ENCODE measurements around the gene VGLL4.

The VGLL4 gene

DNA sequence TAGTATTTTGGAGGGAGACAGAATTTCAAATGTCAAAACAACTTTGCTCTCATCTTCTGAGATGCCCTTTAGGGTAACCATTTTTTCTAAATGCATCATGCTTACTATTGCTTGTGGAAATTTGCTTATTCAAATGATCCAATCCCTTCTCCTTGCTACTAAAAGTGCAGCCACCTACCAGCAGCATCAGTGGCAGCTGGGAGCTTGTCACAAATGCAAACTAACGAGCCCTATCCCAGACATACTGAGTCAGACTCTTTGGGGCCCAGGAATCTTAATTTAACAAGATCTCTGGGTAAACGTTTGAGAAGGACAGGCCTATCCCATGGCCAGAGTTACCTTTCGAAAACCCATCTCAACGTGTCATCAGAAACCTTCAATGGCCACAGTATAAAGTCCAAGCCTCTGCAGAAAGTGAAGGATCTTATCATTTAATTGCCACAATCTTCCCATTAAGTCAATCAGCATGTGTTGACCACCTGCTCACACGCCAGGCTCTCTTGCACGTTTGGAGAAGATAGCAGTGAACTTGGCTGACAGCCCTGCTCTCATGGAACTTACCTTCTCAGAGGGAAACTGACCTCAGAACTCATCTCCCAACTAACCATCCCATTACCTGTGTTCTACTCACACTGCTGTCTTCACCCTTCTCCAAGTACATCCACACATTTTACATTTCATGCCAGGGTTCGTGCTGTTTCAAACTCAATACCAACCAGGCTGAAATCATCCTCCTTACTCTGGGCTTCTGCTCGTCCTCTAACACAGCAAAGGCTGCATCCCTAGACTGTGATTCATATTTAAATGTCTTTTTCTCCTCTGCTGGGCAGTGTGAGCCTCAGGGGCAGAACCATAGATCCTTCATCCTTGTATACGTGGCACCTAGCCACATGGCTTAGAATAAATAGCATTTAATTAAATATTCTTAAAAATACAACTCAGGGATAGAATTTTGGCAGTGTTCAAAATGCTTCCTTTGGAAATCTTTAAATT lies 24.8 kb upstream of the VGLL4 start:
- WGBS (ENCODE audit: insufficient coverage, insufficient read length), result no CpG with 5 or more reads among the region's 9 CpGs
- no peaks in the 10 kb centered on the region for H3K4me1 ChIP-seq (ENCODE audit: control insufficient read depth, insufficient read depth, low read length)
- H3K27me3 ChIP-seq (ENCODE audit: control insufficient read depth, insufficient read depth, low read length), result no peaks in the 10 kb centered on the region
- no peak overlapping the region for H3K4me3 ChIP-seq (ENCODE audit: low read length)
- no peaks in the 10 kb centered on the region for H3K36me3 ChIP-seq (ENCODE audit: control insufficient read depth, insufficient read depth, low read length)
- no peak for DNase-seq (ENCODE audit: low read depth, low spot score)
- no peaks in the 10 kb centered on the region for H3K9me3 ChIP-seq (ENCODE audit: control insufficient read depth, insufficient read depth, low read length)
- no peak overlapping the region for H3K27ac ChIP-seq (ENCODE audit: low read length)

DNA sequence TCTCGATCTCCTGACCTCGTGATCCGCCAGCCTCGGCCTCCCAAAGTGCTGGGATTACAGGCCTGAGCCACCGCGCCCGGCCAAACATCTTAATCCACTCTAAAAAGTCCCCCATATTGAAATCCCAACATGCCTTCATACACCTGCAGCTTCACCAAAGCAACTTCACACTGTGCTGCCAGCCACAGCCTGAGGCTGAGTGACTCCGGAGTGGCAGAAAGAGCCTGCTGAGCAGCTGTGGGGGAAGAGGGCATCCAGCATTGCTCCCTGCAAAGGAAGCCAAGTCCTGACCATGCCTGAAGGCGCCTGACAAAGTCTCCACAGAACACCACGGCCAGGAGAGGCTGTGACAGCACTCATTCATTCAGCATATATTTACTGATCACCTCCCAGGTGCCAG lies 21.6 kb upstream of the VGLL4 start:
- no peak overlapping the region for H3K27ac ChIP-seq (ENCODE audit: low read length)
- no peaks in the 10 kb centered on the region for H3K36me3 ChIP-seq (ENCODE audit: control insufficient read depth, insufficient read depth, low read length)
- no peaks in the 10 kb centered on the region for H3K9me3 ChIP-seq (ENCODE audit: control insufficient read depth, insufficient read depth, low read length)
- H3K4me3 ChIP-seq (ENCODE audit: low read length), result no peak overlapping the region
- H3K4me1 ChIP-seq (ENCODE audit: control insufficient read depth, insufficient read depth, low read length), result no peaks in the 10 kb centered on the region
- no CpG with 5 or more reads among the region's 10 CpGs for WGBS (ENCODE audit: insufficient coverage, insufficient read length)
- H3K27me3 ChIP-seq (ENCODE audit: control insufficient read depth, insufficient read depth, low read length), result no peaks in the 10 kb centered on the region
- no peak for DNase-seq (ENCODE audit: low read depth, low spot score)

DNA sequence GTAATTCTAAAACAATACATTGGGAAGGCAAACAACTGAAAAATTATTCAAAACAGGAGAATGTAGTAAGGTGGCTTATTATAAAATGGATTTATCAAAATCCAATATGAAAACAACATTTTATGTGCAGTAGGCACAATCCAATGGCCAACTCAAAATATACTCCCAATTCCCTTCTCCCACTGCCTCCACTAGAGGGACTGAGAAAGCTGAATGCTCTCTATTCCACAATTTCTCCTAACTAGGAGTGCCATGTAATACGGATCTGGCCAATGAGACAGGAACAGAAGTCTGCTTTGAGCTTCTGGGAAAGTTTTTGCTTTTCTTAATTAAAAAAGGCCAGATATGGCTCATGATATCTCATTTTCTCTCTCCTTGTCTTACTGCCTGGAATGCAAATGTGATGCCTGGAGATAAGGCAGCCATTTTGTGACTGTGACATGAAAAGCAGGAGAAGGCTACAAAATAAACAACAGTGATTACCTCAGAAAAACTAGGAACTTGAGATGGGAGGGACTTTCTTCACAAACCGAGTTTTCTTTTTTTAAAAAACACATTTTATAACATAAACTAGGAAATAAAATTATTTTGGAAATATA lies 18.8 kb upstream of the VGLL4 start:
- WGBS (ENCODE audit: insufficient coverage, insufficient read length), result no CpG with 5 or more reads among the region's 2 CpGs
- DNase-seq (ENCODE audit: low read depth, low spot score), result no peak
- Histone ChIP-seq H3K36me3 (ENCODE audit: control insufficient read depth, insufficient read depth, low read length) (no peaks in the 10 kb centered on the region), H3K27ac (ENCODE audit: low read length) (no peak overlapping the region), H3K4me3 (ENCODE audit: low read length) (no peak overlapping the region), H3K9me3 (ENCODE audit: control insufficient read depth, insufficient read depth, low read length) (no peaks in the 10 kb centered on the region), H3K27me3 (ENCODE audit: control insufficient read depth, insufficient read depth, low read length) (no peaks in the 10 kb centered on the region), H3K4me1 (ENCODE audit: control insufficient read depth, insufficient read depth, low read length) (no peaks in the 10 kb centered on the region)

DNA sequence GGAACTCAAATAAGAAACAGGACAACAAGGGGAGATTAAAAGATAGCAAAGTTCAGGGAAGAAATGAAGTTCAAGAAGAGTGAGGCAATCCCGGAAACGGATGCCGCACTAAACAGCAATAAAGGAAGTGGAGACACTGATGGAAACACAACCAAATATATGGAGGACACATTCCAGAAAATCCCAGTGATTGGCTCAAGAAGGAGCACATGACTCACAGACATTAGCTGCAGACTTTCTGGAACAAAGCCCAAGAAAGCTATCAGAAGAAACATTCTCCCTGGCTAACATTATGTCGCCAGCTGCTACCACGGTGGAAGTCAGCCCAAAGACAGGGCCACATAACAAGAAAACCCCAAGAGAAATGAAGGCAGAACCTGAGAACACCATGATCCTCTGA lies 18.1 kb upstream of the VGLL4 start:
- H3K4me3 ChIP-seq (ENCODE audit: low read length), result no peak overlapping the region
- H3K27ac ChIP-seq (ENCODE audit: low read length), result no peak overlapping the region
- no CpG with 5 or more reads among the region's 5 CpGs for WGBS (ENCODE audit: insufficient coverage, insufficient read length)
- no peaks in the 10 kb centered on the region for H3K27me3 ChIP-seq (ENCODE audit: control insufficient read depth, insufficient read depth, low read length)
- H3K4me1 ChIP-seq (ENCODE audit: control insufficient read depth, insufficient read depth, low read length), result no peaks in the 10 kb centered on the region
- DNase-seq (ENCODE audit: low read depth, low spot score), result no peak
- no peaks in the 10 kb centered on the region for H3K9me3 ChIP-seq (ENCODE audit: control insufficient read depth, insufficient read depth, low read length)
- no peaks in the 10 kb centered on the region for H3K36me3 ChIP-seq (ENCODE audit: control insufficient read depth, insufficient read depth, low read length)

DNA sequence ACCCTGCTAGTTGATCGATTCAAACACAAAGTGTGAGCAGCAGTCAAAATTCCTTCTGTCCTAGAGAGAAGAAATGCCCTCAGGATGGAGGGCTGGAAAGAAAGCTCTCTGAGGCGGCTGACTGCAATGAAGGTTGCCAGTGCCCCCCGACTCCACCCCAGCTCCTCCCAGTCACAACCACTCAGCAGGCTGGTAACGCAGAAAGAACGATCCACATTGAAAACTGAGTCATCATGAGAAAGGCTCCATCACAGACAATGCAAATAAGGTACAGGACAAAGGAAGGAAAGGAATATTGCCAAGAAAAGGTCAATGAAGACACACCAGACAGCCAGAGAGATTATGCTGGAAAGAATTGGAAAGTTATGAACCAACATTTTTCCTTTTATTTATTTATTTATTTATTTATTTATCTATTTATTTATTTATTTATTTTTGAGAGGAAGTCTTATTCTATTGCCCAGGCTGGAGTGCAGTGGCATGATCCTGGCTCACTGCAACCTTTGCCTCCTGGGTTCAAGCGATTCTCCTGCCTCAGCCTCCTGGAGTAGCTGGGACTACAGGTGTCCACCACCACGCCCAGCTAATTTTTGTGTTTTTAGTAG lies 17.4 kb upstream of the VGLL4 start:
- whole genome bisulfite sequencing (ENCODE audit: insufficient coverage, insufficient read length), result no CpG with 5 or more reads among the region's 7 CpGs
- Histone ChIP-seq H3K4me1 (ENCODE audit: control insufficient read depth, insufficient read depth, low read length) (no peaks in the 10 kb centered on the region), H3K4me3 (ENCODE audit: low read length) (no peak overlapping the region), H3K27me3 (ENCODE audit: control insufficient read depth, insufficient read depth, low read length) (no peaks in the 10 kb centered on the region), H3K9me3 (ENCODE audit: control insufficient read depth, insufficient read depth, low read length) (no peaks in the 10 kb centered on the region), H3K36me3 (ENCODE audit: control insufficient read depth, insufficient read depth, low read length) (no peaks in the 10 kb centered on the region), H3K27ac (ENCODE audit: low read length) (no peak overlapping the region)
- no peak for DNase-seq (ENCODE audit: low read depth, low spot score)

DNA sequence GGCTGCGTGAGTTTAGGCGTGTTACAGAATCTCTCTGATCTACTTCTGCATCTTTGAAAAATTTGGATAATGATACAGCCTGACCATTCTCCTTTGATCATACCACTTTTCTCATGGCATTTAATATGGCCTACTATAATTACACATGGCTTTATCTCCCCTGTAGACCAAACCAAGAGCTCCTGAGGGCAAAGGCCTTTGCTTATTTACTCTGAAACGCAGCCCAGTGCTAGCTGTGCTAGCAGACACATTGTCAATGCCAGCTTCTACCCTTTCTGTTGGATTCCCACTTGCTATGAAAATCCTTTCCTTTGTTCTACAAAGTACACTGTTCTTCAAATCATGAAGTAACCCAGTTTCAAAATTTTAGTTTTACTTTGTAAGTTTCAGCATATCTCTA lies 16.5 kb upstream of the VGLL4 start:
- no peak for DNase-seq (ENCODE audit: low read depth, low spot score)
- no peak overlapping the region for H3K27ac ChIP-seq (ENCODE audit: low read length)
- no peak overlapping the region for H3K4me3 ChIP-seq (ENCODE audit: low read length)
- no peaks in the 10 kb centered on the region for H3K9me3 ChIP-seq (ENCODE audit: control insufficient read depth, insufficient read depth, low read length)
- H3K27me3 ChIP-seq (ENCODE audit: control insufficient read depth, insufficient read depth, low read length), result no peaks in the 10 kb centered on the region
- H3K4me1 ChIP-seq (ENCODE audit: control insufficient read depth, insufficient read depth, low read length), result no peaks in the 10 kb centered on the region
- no peaks in the 10 kb centered on the region for H3K36me3 ChIP-seq (ENCODE audit: control insufficient read depth, insufficient read depth, low read length)
- no CpG with 5 or more reads among the region's 3 CpGs for WGBS (ENCODE audit: insufficient coverage, insufficient read length)

DNA sequence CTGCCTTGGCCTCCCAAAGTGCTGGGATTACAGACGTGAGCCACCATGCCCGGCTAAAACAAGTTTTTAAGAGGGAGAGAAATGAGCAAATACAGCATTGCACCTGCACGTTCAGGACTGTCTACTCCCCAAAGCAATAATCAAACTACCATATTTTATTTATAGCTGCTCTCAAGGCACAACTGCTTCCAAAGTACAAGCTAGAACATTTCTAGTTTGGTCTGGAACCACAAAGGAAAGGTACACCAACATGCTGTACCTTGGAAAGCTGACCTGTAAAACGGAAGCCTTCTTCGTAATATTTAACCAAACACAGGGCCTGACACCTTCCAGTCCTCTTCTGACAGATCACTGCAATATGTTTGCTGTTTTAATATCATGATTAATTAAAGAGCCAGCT lies 14.5 kb upstream of the VGLL4 start:
- Histone ChIP-seq H3K4me1 (ENCODE audit: control insufficient read depth, insufficient read depth, low read length) (no peaks in the 10 kb centered on the region), H3K27me3 (ENCODE audit: control insufficient read depth, insufficient read depth, low read length) (no peaks in the 10 kb centered on the region), H3K27ac (ENCODE audit: low read length) (no peak overlapping the region), H3K9me3 (ENCODE audit: control insufficient read depth, insufficient read depth, low read length) (no peaks in the 10 kb centered on the region), H3K36me3 (ENCODE audit: control insufficient read depth, insufficient read depth, low read length) (no peaks in the 10 kb centered on the region), H3K4me3 (ENCODE audit: low read length) (no peak overlapping the region)
- WGBS (ENCODE audit: insufficient coverage, insufficient read length), result no CpG with 5 or more reads among the region's 5 CpGs
- no peak for DNase-seq (ENCODE audit: low read depth, low spot score)

DNA sequence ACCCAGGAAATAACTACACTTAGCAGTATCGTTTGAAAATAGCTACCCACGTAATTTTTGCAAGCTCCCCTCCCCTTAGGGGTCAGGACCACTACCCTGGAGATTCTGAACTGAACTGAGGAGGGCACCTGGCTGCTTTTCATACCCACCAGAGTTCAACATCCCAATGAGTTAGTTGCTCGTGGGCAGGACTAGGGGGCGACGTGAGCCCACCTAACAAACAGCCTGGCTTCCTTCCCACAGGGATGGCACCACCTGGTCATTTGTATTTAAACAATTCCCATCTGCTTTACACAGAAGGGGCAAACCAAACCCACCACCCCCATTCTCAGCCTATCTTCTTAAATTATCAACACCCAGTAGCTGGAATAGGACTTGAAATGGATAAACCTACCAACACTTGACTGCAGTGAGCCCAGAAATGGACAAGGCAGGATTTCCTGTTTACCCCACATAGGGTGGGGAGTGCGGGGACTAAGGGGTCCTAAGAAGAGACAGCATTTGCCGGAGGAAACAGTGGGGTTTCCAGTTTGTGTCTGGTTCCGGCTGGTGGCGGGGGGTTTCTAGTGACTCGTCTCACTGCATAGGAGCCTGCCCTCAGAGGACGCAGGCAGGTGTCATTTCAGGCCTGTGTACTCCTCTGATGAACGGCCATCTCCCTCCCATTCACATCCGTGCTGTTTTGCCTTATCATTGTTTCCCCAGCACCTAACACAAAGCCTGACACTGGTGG lies 11.6 kb upstream of the VGLL4 start:
- no peaks in the 10 kb centered on the region for H3K9me3 ChIP-seq (ENCODE audit: control insufficient read depth, insufficient read depth, low read length)
- H3K4me3 ChIP-seq (ENCODE audit: low read length), result no peak overlapping the region
- H3K4me1 ChIP-seq (ENCODE audit: control insufficient read depth, insufficient read depth, low read length), result no peaks in the 10 kb centered on the region
- no peaks in the 10 kb centered on the region for H3K36me3 ChIP-seq (ENCODE audit: control insufficient read depth, insufficient read depth, low read length)
- no CpG with 5 or more reads among the region's 13 CpGs for WGBS (ENCODE audit: insufficient coverage, insufficient read length)
- no peak for DNase-seq (ENCODE audit: low read depth, low spot score)
- H3K27me3 ChIP-seq (ENCODE audit: control insufficient read depth, insufficient read depth, low read length), result no peaks in the 10 kb centered on the region
- no peak overlapping the region for H3K27ac ChIP-seq (ENCODE audit: low read length)

DNA sequence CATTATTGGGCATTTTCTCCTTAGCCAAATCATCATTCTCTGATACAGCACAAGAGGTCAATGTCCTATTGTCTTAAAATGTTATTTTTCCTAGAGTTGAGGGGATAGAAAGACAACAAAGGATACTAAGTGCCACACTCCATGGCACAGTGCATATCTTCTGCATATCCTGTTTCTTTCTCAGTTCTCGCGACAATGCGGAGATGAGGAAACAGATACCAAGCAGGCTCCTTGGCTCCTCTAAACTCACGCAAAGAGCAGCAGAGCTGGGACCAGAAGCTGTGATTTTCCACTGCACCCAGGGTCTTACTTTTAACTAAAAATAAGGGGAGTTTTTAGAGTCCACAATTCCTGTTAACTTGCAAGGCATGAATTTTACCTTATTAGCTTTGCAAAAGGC lies 10.5 kb upstream of the VGLL4 start:
- WGBS (ENCODE audit: insufficient coverage, insufficient read length), result no CpG with 5 or more reads among the region's 4 CpGs
- H3K27me3 ChIP-seq (ENCODE audit: control insufficient read depth, insufficient read depth, low read length), result no peaks in the 10 kb centered on the region
- H3K36me3 ChIP-seq (ENCODE audit: control insufficient read depth, insufficient read depth, low read length), result no peaks in the 10 kb centered on the region
- no peak overlapping the region for H3K27ac ChIP-seq (ENCODE audit: low read length)
- no peaks in the 10 kb centered on the region for H3K4me1 ChIP-seq (ENCODE audit: control insufficient read depth, insufficient read depth, low read length)
- no peak overlapping the region for H3K4me3 ChIP-seq (ENCODE audit: low read length)
- H3K9me3 ChIP-seq (ENCODE audit: control insufficient read depth, insufficient read depth, low read length), result no peaks in the 10 kb centered on the region
- DNase-seq (ENCODE audit: low read depth, low spot score), result no peak

DNA sequence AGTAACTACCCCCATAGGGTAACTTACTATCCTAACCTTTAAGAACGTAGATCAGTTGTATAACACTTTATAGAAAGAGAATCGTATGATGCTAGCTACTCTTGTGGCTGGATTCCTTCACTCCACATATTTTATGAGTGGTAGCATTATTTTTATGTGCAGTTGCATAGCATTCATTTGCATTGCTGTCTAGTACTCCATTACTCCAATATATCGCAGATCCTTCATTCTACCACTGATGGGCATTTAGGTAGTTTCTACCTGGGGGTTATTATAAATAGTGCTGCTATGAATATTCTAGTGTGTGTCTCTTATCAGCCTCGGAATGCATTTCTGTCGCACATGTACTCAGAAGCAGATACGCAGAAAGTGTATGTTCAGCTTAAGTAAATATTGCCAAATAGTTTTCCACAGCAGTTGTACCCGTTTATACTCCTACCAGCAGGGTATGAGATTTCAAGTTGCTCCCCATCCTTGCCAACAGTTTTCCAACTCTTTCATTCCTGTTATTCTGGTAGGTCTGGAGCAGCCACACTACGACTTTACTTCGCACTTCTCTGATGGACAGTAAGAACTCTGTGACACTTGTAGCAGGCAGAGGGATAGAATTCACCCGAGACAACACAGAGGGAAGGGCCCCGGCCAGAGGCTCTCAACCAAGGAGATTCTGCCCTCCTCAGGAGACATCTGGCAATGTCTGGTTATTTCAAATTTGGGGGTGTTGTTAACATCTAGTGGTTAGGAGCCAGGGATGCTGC lies 9.8 kb upstream of the VGLL4 start:
- no peak for DNase-seq (ENCODE audit: low read depth, low spot score)
- Histone ChIP-seq H3K36me3 (ENCODE audit: control insufficient read depth, insufficient read depth, low read length) (no peaks in the 10 kb centered on the region), H3K4me1 (ENCODE audit: control insufficient read depth, insufficient read depth, low read length) (no peaks in the 10 kb centered on the region), H3K4me3 (ENCODE audit: low read length) (no peak overlapping the region), H3K9me3 (ENCODE audit: control insufficient read depth, insufficient read depth, low read length) (no peaks in the 10 kb centered on the region), H3K27me3 (ENCODE audit: control insufficient read depth, insufficient read depth, low read length) (no peaks in the 10 kb centered on the region), H3K27ac (ENCODE audit: low read length) (no peak overlapping the region)
- WGBS (ENCODE audit: insufficient coverage, insufficient read length), result no CpG with 5 or more reads among the region's 11 CpGs

All from iPS DF 6.9 (cell line).